CMK (cell line): ENCODE data around the gene PIM3.

Source experiments
- DNase-seq: peaks from one replicate; pipeline ENCODE4 v3.0.0-alpha.2; 2010; ENCODE audit warnings: low read depth

Gene PIM3

GRCh38 chr22:50008151-50009040 is 47.8 kb downstream of the PIM3 start:
- no peak for DNase-seq

- DNase-seq: no peak
These were observed 48.7 kb downstream of the PIM3 start for GRCh38 chr22:50009251-50009650.

GRCh38 chr22:50009765-50010675 is 49.4 kb downstream of the PIM3 start:
- DNase-seq: no peak

- no peak for DNase-seq
These were observed 50.3 kb downstream of the PIM3 start for GRCh38 chr22:50010676-50011446.

- DNase-seq: no peak
These were observed 51.1 kb downstream of the PIM3 start for GRCh38 chr22:50011447-50012210.

GRCh38 chr22:50012211-50013181 is 51.9 kb downstream of the PIM3 start, which contains the start of gene IL17REL:
IL17REL (minus strand) TSS chr22:50012765; CDS start chr22:50012646, 119 bp downstream.
- no peak for DNase-seq
